GM10266 (cell line): ENCODE data around the gene TMEM170A.
"Not testable (repeated sequence)": the region's sequence is repeated elsewhere in the genome, so short reads cannot be mapped to it uniquely, and the experiment has no call there.

ENCODE experiments used
- DNase-seq: peaks from one replicate; pipeline ENCODE4 v3.0.0; 2012; ENCODE audit errors: extremely low spot score
- TF ChIP-seq, protein P1 (sequence below): IDR thresholded peaks from 2 replicates; pipeline ENCODE4 v1.5.1; 2012; ENCODE audit warnings: mild to moderate bottlenecking, low read depth; ENCODE audit not compliant: control insufficient read depth, insufficient read depth; ENCODE audit errors: missing control alignments

Gene TMEM170A

DNA sequence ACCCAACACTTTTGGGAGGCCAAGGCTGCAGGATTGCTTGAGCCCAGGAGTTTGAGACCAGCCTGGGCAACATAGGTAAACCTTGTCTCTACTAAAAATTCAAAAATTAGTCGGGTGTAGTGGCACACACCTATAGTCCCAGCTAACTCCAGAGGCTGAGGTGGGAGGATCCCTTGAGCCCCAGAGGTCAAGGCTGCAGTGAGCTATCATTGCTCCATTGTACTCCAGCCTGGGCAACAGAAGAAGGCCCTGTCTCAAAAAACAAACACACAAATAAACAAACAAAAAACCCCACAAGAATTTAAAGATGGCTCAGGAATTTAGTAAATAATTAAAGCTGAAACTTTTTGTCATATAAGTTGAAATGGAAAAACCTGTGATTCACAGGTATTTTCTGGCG lies 2.3 kb upstream of the TMEM170A start:
- no peak for DNase-seq
- TF ChIP-seq, protein P1, sequence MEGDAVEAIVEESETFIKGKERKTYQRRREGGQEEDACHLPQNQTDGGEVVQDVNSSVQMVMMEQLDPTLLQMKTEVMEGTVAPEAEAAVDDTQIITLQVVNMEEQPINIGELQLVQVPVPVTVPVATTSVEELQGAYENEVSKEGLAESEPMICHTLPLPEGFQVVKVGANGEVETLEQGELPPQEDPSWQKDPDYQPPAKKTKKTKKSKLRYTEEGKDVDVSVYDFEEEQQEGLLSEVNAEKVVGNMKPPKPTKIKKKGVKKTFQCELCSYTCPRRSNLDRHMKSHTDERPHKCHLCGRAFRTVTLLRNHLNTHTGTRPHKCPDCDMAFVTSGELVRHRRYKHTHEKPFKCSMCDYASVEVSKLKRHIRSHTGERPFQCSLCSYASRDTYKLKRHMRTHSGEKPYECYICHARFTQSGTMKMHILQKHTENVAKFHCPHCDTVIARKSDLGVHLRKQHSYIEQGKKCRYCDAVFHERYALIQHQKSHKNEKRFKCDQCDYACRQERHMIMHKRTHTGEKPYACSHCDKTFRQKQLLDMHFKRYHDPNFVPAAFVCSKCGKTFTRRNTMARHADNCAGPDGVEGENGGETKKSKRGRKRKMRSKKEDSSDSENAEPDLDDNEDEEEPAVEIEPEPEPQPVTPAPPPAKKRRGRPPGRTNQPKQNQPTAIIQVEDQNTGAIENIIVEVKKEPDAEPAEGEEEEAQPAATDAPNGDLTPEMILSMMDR = no peak

DNA sequence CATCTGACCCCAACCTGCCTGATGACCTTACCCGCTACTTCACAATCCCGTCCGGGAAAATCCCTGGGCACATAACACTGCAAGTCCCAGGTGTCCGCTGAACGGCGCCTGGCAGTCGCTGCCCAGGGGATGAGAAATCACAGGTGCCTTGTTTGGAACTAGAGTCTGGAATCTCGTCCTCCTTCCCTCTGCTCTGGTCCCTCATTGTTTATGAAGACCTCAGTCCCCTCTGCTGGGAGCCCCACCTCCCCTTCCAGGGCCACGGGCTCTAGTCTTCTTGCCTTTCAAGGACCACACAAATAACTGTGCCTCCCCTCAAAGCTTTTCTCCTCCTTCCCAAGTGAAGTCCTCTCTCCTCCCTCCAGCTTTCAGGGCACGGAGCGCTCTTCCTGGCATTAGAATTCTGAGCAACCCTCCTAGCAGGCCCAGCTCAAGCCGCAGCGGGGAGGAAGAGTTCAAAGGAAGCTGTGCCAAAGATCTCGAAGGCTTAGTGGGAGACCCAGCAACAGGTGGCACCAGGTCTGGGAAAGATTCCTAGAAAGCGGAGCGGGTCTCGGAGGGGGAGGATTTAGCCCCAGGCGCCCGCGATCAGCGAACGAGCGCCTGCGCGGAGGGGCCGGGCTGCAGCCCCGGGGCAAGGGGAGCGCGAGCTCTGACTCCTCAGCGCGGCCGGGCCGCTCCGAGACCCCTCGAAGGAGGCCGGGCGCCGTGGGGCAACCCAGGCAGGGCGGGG lies 934 bp downstream of the TMEM170A start:
- not testable (repeated sequence) for DNase-seq

DNA sequence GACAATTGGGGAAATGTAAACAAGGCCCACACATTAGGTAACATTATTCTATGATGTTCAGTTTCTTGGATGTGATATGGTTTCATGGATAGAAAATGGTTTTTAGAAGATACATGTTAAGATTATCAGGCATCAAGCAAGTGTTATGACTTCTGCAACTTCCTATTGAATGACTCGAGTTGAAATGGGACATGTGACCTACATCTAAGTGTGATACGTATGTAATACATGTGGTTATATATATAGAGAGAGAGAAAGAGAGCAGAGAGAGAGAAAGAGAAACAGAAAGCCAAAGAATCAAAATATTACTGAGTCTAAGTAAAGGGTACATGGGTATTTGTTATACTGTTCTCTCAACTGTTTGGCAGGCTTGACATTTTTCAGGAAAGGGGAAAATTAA lies 1.7 kb downstream of the TMEM170A start:
- peak; percentile 56 for DNase-seq
- TF ChIP-seq, protein P1 = no peak

DNA sequence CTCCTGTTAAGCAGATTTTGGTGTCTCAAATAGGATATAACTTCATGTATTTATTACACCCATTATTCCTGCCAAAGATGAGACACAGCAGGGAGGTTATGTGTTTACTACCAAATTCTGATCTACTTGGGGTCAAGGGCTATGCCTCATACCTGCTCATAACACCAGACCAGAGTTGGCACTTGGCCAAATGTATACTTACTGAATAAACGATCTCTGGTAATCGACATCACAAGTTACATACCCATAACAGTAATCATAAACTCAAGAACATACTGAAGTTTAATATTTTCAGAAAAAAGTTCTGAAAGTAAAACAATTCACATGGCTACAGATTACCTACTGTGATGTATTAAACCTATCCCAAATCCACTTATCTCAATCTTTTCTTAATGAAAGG lies 2.9 kb downstream of the TMEM170A start:
- TF ChIP-seq, protein P1 = no peak
- DNase-seq = no peak

DNA sequence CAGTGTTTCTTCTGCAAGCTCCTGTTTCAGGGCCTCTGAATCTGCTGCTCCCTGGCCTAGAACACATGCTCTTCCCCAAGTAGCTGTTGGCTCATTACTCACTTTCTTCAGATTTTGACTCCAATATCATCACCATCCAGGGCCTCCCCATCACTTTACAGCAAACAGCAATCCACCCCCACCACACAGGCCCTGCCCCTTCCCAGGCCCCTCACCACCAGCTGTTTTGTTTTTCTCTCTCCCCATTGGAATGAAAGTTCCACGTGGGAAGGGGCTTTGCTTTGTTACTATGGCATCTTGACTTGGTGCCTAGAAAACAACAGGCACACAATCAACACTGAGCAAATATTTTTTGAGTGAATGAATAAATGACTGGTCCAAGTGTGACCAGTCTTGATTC lies 4.0 kb downstream of the TMEM170A start:
- TF ChIP-seq, protein P1 = no peak
- no peak for DNase-seq

DNA sequence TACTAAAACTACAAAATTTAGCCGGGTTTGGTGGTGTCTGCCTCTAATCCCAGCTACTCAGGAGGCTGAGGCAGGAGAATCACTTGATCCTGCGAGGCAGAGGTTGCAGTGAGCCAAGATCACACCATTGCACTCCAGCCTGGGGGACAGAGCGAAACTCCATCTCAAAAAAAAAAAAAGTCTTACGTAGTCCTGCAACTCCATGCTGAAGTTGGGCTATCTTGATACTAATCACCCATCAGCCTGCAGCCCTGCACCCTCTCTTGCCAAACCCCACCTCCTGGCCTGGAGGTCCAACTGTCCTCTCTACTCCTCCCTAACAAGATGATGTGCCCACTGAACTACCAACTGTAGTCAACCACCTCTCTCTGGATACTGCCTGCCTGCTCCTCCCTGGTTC lies 4.8 kb downstream of the TMEM170A start:
- TF ChIP-seq, protein P1 = no peak

DNA sequence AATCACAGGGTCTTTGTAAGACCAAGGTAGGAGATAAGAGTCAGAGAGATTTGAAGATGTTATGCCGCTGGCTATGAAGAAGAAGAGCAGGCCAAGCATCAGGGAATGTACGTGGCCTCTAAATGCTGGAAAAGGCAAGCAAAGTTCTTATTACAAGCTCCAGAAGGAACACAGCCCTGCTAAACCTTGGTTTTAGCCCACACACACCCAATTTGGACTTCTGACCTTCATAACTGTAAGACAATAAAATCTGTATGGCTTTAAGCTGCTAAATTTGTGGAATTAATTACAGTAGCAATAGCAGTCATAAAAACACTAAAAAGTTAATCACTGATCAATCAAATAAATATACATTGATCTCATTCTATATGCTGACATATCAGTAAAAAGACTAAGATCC lies 6.0 kb downstream of the TMEM170A start:
- no peak for DNase-seq
- TF ChIP-seq, protein P1 = no peak

More for the DNA sequence above, 4.8 kb downstream of the TMEM170A start:
- no peak for DNase-seq

DNA sequence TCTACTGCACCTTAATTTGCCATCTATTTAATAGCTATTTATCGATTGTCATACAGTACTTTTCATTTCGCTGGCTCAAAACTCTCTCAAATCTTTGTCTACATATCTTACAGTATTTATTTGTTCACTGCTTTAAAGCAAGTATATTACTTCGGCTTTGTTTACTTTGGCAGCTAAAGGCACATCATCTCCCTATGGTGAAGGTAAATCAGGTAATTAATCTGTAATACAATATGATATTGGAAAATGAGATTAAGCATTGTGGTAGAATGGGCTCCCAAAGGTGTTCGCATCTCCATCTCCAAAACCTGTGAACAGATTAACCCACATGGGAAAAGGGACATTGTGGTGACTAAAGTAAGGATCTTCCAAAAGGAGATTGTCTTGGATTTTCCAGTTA lies 6.5 kb downstream of the TMEM170A start:
- DNase-seq = no peak
- TF ChIP-seq, protein P1 = no peak
